HEK293T (cell line): Measurements from ENCODE around the gene YPEL1.

ENCODE experiments used
- ELF4 ChIP-seq: fragments of 450-650 bp; IDR thresholded peaks from 2 replicates; pipeline ENCODE4 v1.6.1; 2017; ENCODE audit warnings: antibody characterized with exemption
- FOXM1 ChIP-seq: fragments of 450-650 bp; IDR thresholded peaks from 2 replicates; pipeline ENCODE4 v1.6.1; 2017; ENCODE audit warnings: mild to moderate bottlenecking, borderline replicate concordance
- HDGF ChIP-seq: fragments of 450-650 bp; IDR thresholded peaks from 2 replicates; pipeline ENCODE4 v1.6.1; 2017; ENCODE audit warnings: antibody characterized with exemption, borderline replicate concordance
- L3MBTL2 ChIP-seq: fragments of 450-650 bp; conservative IDR thresholded peaks from 2 replicates; pipeline ENCODE4 v1.6.1; 2016; ENCODE audit warnings: mild to moderate bottlenecking
- SP1 ChIP-seq: fragments of 450-650 bp; IDR thresholded peaks from 2 replicates; pipeline ENCODE4 v1.6.1; 2017
- SUZ12 ChIP-seq: fragments of 450-650 bp; IDR thresholded peaks from 2 replicates; pipeline ENCODE4 v1.6.1; 2016; ENCODE audit warnings: mild to moderate bottlenecking
- ZNF384 ChIP-seq: fragments of 450-650 bp; IDR thresholded peaks from 2 replicates; pipeline ENCODE4 v1.6.1; 2016

GRCh38 chr22:21650280-21650679, 85.3 kb downstream of the YPEL1 start:
- TF ChIP-seq ZNF384, result no peak
- no peak for TF ChIP-seq HDGF
- no peak for TF ChIP-seq ELF4
- no peak for TF ChIP-seq FOXM1
- TF ChIP-seq SP1, result no peak
- no peak for TF ChIP-seq L3MBTL2
- no peak for TF ChIP-seq SUZ12
